K562 (cell line): ENCODE data around the gene BIRC5. TPM values are rescaled to one million over a fixed set of nuclear protein-coding genes. Genes with fewer than 3 reads are reported as not detected.

Experiments
- ATAC-seq: fragments of 200-7000 bp; cut with Tn5 transposase; 3 replicates; pipeline ENCODE4 v1.9.1; 2020; ENCODE audit warnings: moderate library complexity
- BruUV-seq: library from RNA; stranded (reverse); fragments of 400-500 nt; replicated peaks from 2 replicates; lab custom pipeline; 2021; lab: Mats Ljungman, UMichigan
- CTCF ChIA-PET: fragments of 300-600 bp; formaldehyde crosslinking; extraction: SDS; loops from one replicate; lab custom pipeline; 2021; ENCODE audit warnings: low intra/inter-chr PET ratio; lab: Yijun Ruan, JAX
- POLR2A ChIA-PET: fragments of 300-600, 350-650 bp; sonication (Branson Sonifier 250); formaldehyde crosslinking; extraction: SDS; loops from one replicate; lab custom pipeline; 2021; ENCODE audit warnings: antibody characterized with exemption, inconsistent platforms; lab: Yijun Ruan, JAX
- DNase-seq, 4 experiments: peaks; one replicate each; pipeline versions ENCODE4 v3.0.0 to v3.0.0-alpha.2; 2011 to 2018; ENCODE audit warnings: low spot score in 3 of 4, mixed read lengths in 3 of 4; ENCODE audit errors: extremely low read depth in 1 of 4
- FAIRE-seq: peaks from 2 replicates; lab custom pipeline; 2011; peaks lifted over from hg19 to GRCh38; lab: Jason Lieb, UNC
- H2AFZ ChIP-seq: 2 replicates; pipeline ENCODE4 v1.6.0; 2011; ENCODE audit warnings: low read depth, low read length, control low read depth, inconsistent platforms
- H3K27ac ChIP-seq: fragments of 200-600 bp; 3 replicates; pipeline ENCODE4 v1.8.0; 2011; ENCODE audit warnings: low read depth, mild to moderate bottlenecking, control low read depth, inconsistent platforms, low read length, moderate library complexity, mixed read lengths; ENCODE audit errors: extremely low read depth
- H3K27me3 ChIP-seq, 2 experiments: fragments of 300-600 bp in 1 of 2; 2 replicates in 1 of 2; 3 replicates in 1 of 2; pipeline versions ENCODE4 v1.6.0 to v1.8.0; 2011; ENCODE audit warnings: inconsistent platforms in 2 of 2, low read length in 2 of 2, mild to moderate bottlenecking in 1 of 2, mixed read lengths in 1 of 2, moderate library complexity in 1 of 2; ENCODE audit not compliant: control insufficient read depth in 2 of 2, insufficient read depth in 2 of 2
- H3K36me3 ChIP-seq: fragments of 300-600 bp; 3 replicates; pipeline ENCODE4 v1.8.0; 2011; ENCODE audit warnings: mild to moderate bottlenecking, low read length, inconsistent platforms; ENCODE audit not compliant: control insufficient read depth, insufficient read depth
- H3K4me1 ChIP-seq, 2 experiments: fragments of 200-600 bp in 1 of 2; replicated peaks in 1 of 2; 2 replicates in 1 of 2; 3 replicates in 1 of 2; pipeline versions ENCODE4 v1.5.1 to v1.8.0; 2011; ENCODE audit warnings: inconsistent platforms in 2 of 2, low read length in 2 of 2, mild to moderate bottlenecking in 1 of 2, mixed read lengths in 1 of 2, moderate library complexity in 1 of 2; ENCODE audit not compliant: control insufficient read depth in 2 of 2, insufficient read depth in 2 of 2
- H3K4me2 ChIP-seq: 2 replicates; pipeline ENCODE4 v1.6.1; 2011; ENCODE audit warnings: low read length, control low read depth, inconsistent platforms, mixed read lengths; ENCODE audit not compliant: insufficient read depth
- H3K4me3 ChIP-seq: fragments of 200-600 bp; sonication (generic), shearing (Covaris generic); 2 replicates; pipeline ENCODE4 v1.5.1; 2016; ENCODE audit warnings: control low read depth, inconsistent platforms
- H3K79me2 ChIP-seq: fragments of 200-600 bp; 3 replicates; pipeline ENCODE4 v1.8.0; 2011; ENCODE audit warnings: low read length, inconsistent platforms; ENCODE audit not compliant: control insufficient read depth, insufficient read depth
- H3K9ac ChIP-seq, 2 experiments: 2 replicates each; pipeline versions ENCODE4 v1.6.0 to v1.6.1; 2011; ENCODE audit warnings: low read depth in 2 of 2, low read length in 2 of 2, control low read depth in 1 of 2, inconsistent platforms in 1 of 2, mild to moderate bottlenecking in 1 of 2, mixed read lengths in 1 of 2; ENCODE audit not compliant: insufficient read depth in 1 of 2
- H3K9me1 ChIP-seq: one replicate; pipeline ENCODE4 v1.6.0; 2011; ENCODE audit warnings: inconsistent platforms, mild to moderate bottlenecking, low read length, moderate library complexity; ENCODE audit not compliant: control insufficient read depth, insufficient read depth
- H3K9me3 ChIP-seq: replicated peaks from 2 replicates; pipeline ENCODE4 v1.5.1; 2011; ENCODE audit warnings: low read depth, low read length, inconsistent platforms; ENCODE audit not compliant: control insufficient read depth, insufficient read depth
- H4K20me1 ChIP-seq: replicated peaks from 2 replicates; pipeline ENCODE4 v1.6.1; 2011; ENCODE audit warnings: low read length, inconsistent platforms, mixed read lengths; ENCODE audit not compliant: control insufficient read depth, insufficient read depth
- WGBS: fragments of 100-300 bp; shearing (Covaris generic); methylation state at CpG from one replicate; pipeline ENCODE4 v1.1.6; 2016; ENCODE audit warnings: low coverage, mixed read lengths; ENCODE audit not compliant: insufficient coverage; ENCODE audit errors: missing lambda C conversion rate; 5-methylcytosine and 5-hydroxymethylcytosine counted together
- in situ Hi-C: fragments of 300-500 bp; cut with MboI; formaldehyde crosslinking; loops from 4 replicates; pipeline ENCODE4 v1.15.0; 2018; ENCODE audit warnings: inconsistent platforms, mixed read lengths
- intact Hi-C: fragments of 100-400 bp; cut with micrococcal nuclease; formaldehyde crosslinking; loops from 2 replicates; pipeline ENCODE4 v1.14.2; 2022
- polyA plus RNA-seq, 8 experiments: library from polyadenylated mRNA; depleted of rRNA in 4 of 8; stranded (reverse) in 5 of 8; unstranded in 3 of 8; fragments of >200 nt; fragmentation: Nextera tagmentation in 2 of 8; fragmentation: Illumina TruSeq in 1 of 8; extraction: Ambion mirVana in 2 of 8; extraction: Trizol in 1 of 8; gene quantifications; 2 replicates each; pipeline versions ENCODE4 v1.2.1 to v1.2.3, GENCODE V29; 2011 to 2014; ENCODE audit warnings: inconsistent platforms in 1 of 8, missing spikeins in 1 of 8
- total RNA-seq, 7 experiments: library from RNA; depleted of rRNA in 6 of 7; stranded (reverse); fragments of >200 nt in 6 of 7; fragmentation: Illumina TruSeq in 2 of 7; extraction: Trizol in 2 of 7; gene quantifications; 2 replicates each; pipeline versions ENCODE4 v1.2.1 to v1.2.3, GENCODE V29; 2011 to 2021; ENCODE audit warnings: low replicate concordance in 1 of 7
- TF ChIP-seq, protein P1 (sequence below): IDR thresholded peaks from 2 replicates; pipeline ENCODE4 v1.6.1; 2012; ENCODE audit warnings: low read depth, low read length, improper control_type of control experiment, borderline replicate concordance
- TF ChIP-seq, protein P2 (sequence below): sonication (generic); formaldehyde crosslinking; IDR thresholded peaks from 2 replicates; pipeline ENCODE4 v1.8.0; 2022; ENCODE audit warnings: missing genetic modification reagents, mild to moderate bottlenecking, moderate library complexity, borderline replicate concordance

BIRC5 gene
- total and polyA plus RNA-seq, 9 of the 15 experiments (the other 6 are each of a cell fraction or from before 2014, with no cell fraction given): 64.4 to 140 (median 101) TPM

DNA sequence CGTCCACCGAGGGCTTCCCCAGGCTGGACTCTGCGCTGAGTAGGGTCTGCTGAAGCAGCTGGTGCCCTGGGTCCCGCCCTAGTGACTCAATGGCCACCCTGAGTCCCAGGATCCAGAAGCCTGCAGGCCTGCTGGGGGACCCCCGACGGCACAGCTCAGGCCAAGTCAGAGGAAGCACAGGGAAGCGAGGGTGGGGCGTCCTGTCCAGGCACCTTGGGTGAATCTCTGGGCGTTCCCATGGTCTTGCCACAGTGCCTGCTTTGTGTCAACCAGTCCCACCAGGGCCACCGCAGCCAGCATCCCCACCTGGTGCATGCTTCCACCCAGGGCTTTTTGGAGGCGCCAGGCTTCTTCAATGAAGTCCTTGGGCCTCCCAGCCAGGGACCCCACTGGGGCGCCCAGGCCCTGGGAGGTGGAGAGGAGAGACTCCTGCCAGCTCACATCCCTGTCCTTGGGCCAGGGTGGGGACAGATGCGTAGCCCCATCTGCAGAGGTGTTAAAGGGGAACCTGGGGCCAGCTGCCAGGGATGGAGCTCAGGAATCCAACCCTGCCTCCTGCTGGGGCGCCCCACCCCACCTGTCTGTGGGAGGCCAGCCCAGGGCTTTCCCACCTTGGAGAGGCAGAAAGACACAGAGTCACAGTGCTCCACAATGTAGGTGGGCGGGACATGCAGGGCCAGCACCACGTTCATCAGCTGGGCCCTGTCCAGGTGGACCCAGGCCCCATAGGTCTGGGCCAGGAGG, 35.2 kb downstream of the BIRC5 start:
- DNase-seq: no peak
- Histone ChIP-seq H3K4me3 (no peak overlapping the region), H4K20me1 (no peaks in the 10 kb centered on the region), H3K4me2 (no peak overlapping the region), H3K9me1 (no peaks in the 10 kb centered on the region), H3K9me3 (no peaks in the 10 kb centered on the region), H3K36me3 (no peaks in the 10 kb centered on the region), H3K27ac (no peak overlapping the region), H3K79me2 (peaks cover 7% of the 10 kb centered on the region), H3K4me1 (peaks cover 20 to 61% of the 10 kb centered on the region in 2 experiments), H3K9ac (peak overlapping the region in 1 of 2 experiments; percentile 81; a peak in 2 of 4 replicates), H2AFZ (no peak overlapping the region), H3K27me3 (no peaks in the 10 kb centered on the region)
- CTCF ChIA-PET: interaction anchor here (2.7 to 3.2 kb wide), 2 partner anchors 136 to 172 kb away, joined by 19 to 37 read pairs; no protein-coding TSS in a partner anchor
- 79% methylated on average over 14 of the region's 16 CpGs for WGBS
- ATAC-seq: no peak
- TF ChIP-seq, protein P1, sequence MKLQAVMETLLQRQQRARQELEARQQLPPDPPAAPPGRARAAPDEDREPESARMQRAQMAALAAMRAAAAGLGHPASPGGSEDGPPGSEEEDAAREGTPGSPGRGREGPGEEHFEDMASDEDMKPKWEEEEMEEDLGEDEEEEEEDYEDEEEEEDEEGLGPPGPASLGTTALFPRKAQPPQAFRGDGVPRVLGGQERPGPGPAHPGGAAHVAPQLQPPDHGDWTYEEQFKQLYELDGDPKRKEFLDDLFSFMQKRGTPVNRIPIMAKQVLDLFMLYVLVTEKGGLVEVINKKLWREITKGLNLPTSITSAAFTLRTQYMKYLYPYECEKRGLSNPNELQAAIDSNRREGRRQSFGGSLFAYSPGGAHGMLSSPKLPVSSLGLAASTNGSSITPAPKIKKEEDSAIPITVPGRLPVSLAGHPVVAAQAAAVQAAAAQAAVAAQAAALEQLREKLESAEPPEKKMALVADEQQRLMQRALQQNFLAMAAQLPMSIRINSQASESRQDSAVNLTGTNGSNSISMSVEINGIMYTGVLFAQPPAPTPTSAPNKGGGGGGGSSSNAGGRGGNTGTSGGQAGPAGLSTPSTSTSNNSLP: no peak
- TF ChIP-seq, protein P2, sequence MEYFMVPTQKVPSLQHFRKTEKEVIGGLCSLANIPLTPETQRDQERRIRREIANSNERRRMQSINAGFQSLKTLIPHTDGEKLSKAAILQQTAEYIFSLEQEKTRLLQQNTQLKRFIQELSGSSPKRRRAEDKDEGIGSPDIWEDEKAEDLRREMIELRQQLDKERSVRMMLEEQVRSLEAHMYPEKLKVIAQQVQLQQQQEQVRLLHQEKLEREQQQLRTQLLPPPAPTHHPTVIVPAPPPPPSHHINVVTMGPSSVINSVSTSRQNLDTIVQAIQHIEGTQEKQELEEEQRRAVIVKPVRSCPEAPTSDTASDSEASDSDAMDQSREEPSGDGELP (CRISPR knock-in tag): 0 out of 2 replicates have a peak, but pooled peaks have one; percentile 9
- intact Hi-C loops: no loop called here
- FAIRE-seq: no peak
- in situ Hi-C loops: no loop called here
- POLR2A ChIA-PET: interaction anchor here (0.8 to 1.5 kb wide), 2 partner anchors 10 to 29 kb away, joined by 3 read pairs; no protein-coding TSS in a partner anchor
- BruUV-seq: no TSS peak
